Endothelial cell of umbilical vein (primary cell): ENCODE measurements around the gene ZNF398. TPM values are rescaled to one million over a fixed set of nuclear protein-coding genes. Genes with fewer than 3 reads are reported as not detected.
A peak's percentile ranks its signal among the peaks of the same experiment; 100 is the strongest.

Experiments used
- BruUV-seq: library from RNA; stranded (reverse); fragments of 400-500 nt; replicated peaks from 2 replicates; lab custom pipeline; 2021; lab: Mats Ljungman, UMichigan
- CTCF ChIA-PET: fragments of 300-600, 350-600 bp; sonication (Branson Sonifier 250); formaldehyde crosslinking; loops from one replicate; lab custom pipeline; 2021; ENCODE audit warnings: antibody characterized with exemption, inconsistent platforms; lab: Charles Lee
- POLR2A ChIA-PET: fragments of 300-600, 350-600 bp; sonication (Branson Sonifier 250); formaldehyde crosslinking; loops from one replicate; lab custom pipeline; 2021; ENCODE audit warnings: antibody characterized with exemption, inconsistent platforms; lab: Charles Lee
- DNase-seq: peaks from one replicate; pipeline ENCODE4 v3.0.0-alpha.2; 2011; ENCODE audit warnings: low read depth, low spot score
- FAIRE-seq: peaks from 2 replicates; lab custom pipeline; 2011; peaks lifted over from hg19 to GRCh38; lab: Jason Lieb, UNC
- H2AFZ ChIP-seq: 2 replicates; pipeline ENCODE4 v1.6.0; 2012; ENCODE audit warnings: low read depth, low read length, control low read depth, inconsistent platforms
- H3K27ac ChIP-seq: 2 replicates; pipeline ENCODE4 v1.5.1; 2011; ENCODE audit warnings: low read depth, mild to moderate bottlenecking, control low read depth, low read length, moderate library complexity; ENCODE audit not compliant: insufficient read depth
- H3K27me3 ChIP-seq, 2 experiments: 2 replicates each; pipeline versions ENCODE4 v1.6.0 to v1.6.1; 2011; ENCODE audit warnings: low read length in 2 of 2, mixed read lengths in 1 of 2; ENCODE audit not compliant: control insufficient read depth in 2 of 2, insufficient read depth in 2 of 2
- H3K36me3 ChIP-seq, 2 experiments: 2 replicates in 1 of 2; 3 replicates in 1 of 2; pipeline ENCODE4 v1.5.1; 2011; ENCODE audit warnings: low read length in 2 of 2, mild to moderate bottlenecking in 1 of 2, moderate library complexity in 1 of 2; ENCODE audit not compliant: control insufficient read depth in 2 of 2, insufficient read depth in 2 of 2; ENCODE audit errors: extremely low read depth in 1 of 2
- H3K4me1 ChIP-seq: 3 replicates; pipeline ENCODE4 v1.5.1; 2011; ENCODE audit warnings: mild to moderate bottlenecking, low read length; ENCODE audit not compliant: control insufficient read depth, insufficient read depth; ENCODE audit errors: extremely low read depth
- H3K4me2 ChIP-seq: 2 replicates; pipeline ENCODE4 v1.6.1; 2011; ENCODE audit warnings: low read length, control low read depth, mixed read lengths; ENCODE audit not compliant: insufficient read depth
- H3K4me3 ChIP-seq, 3 experiments: fragments of 200-600 bp in 1 of 3; sonication (generic), shearing (Covaris generic) in 1 of 3; replicated peaks in 1 of 3; 2 replicates each; pipeline ENCODE4 v1.5.1; 2011 to 2016; ENCODE audit warnings: control low read depth in 3 of 3, low read length in 3 of 3, mild to moderate bottlenecking in 2 of 3, inconsistent platforms in 1 of 3, low read depth in 1 of 3, moderate library complexity in 1 of 3; ENCODE audit not compliant: insufficient read depth in 1 of 3
- H3K79me2 ChIP-seq: 2 replicates; pipeline ENCODE4 v1.6.0; 2012; ENCODE audit warnings: low read length, inconsistent platforms; ENCODE audit not compliant: control insufficient read depth, insufficient read depth
- H3K9ac ChIP-seq: replicated peaks from 2 replicates; pipeline ENCODE3; 2011; ENCODE audit warnings: low read length, control low read depth; ENCODE audit not compliant: insufficient read depth; ENCODE audit errors: extremely low read depth
- H3K9me1 ChIP-seq: replicated peaks from 3 replicates; pipeline ENCODE4 v1.6.0; 2011; ENCODE audit warnings: mild to moderate bottlenecking, low read length; ENCODE audit not compliant: control insufficient read depth, insufficient read depth; ENCODE audit errors: extremely low read depth
- H3K9me3 ChIP-seq: replicated peaks from 2 replicates; pipeline ENCODE4 v1.5.1; 2012; ENCODE audit warnings: low read length, inconsistent platforms; ENCODE audit not compliant: control insufficient read depth, insufficient read depth
- H4K20me1 ChIP-seq: replicated peaks from 2 replicates; pipeline ENCODE3; 2011; ENCODE audit warnings: mild to moderate bottlenecking, low read length; ENCODE audit not compliant: control insufficient read depth, insufficient read depth; ENCODE audit errors: extremely low read depth
- EZH2 ChIP-seq: IDR thresholded peaks from 2 replicates; pipeline ENCODE4 v1.6.1; 2012; ENCODE audit warnings: borderline replicate concordance, low read depth, mild to moderate bottlenecking, moderate library complexity, low read length, inconsistent platforms; ENCODE audit not compliant: severe bottlenecking
- FOS ChIP-seq: IDR thresholded peaks from 2 replicates; pipeline ENCODE4 v1.6.1; 2011; ENCODE audit warnings: mild to moderate bottlenecking, low read length, moderate library complexity, borderline replicate concordance; ENCODE audit not compliant: insufficient read depth
- GATA2 ChIP-seq: IDR thresholded peaks from 2 replicates; pipeline ENCODE4 v1.7.0; 2011; ENCODE audit warnings: low read depth, mild to moderate bottlenecking, moderate library complexity, mixed read lengths, low read length; ENCODE audit not compliant: insufficient read length, insufficient read depth
- JUN ChIP-seq: IDR thresholded peaks from 2 replicates; pipeline ENCODE4 v1.6.1; 2011; ENCODE audit warnings: borderline replicate concordance, low read depth; ENCODE audit not compliant: insufficient read length, insufficient read depth
- MYC ChIP-seq: IDR thresholded peaks from one replicate; pipeline ENCODE4 v1.6.1; 2011; ENCODE audit warnings: mild to moderate bottlenecking, low read depth, low read length
- POLR2A ChIP-seq: IDR thresholded peaks from 2 replicates; pipeline ENCODE4 v1.6.1; 2012; ENCODE audit warnings: low read depth, mild to moderate bottlenecking, control low read depth, low read length
- dilution Hi-C: fragments of 300-500 bp; cut with MboI; formaldehyde crosslinking; loops from one replicate; pipeline ENCODE4 v1.15.0; 2019; ENCODE audit warnings: low sequenced_read_pairs; ENCODE audit not compliant: extremely low pct_ligation_motif_present
- intact Hi-C: fragments of 100-400 bp; cut with micrococcal nuclease; formaldehyde crosslinking; loops from one replicate; pipeline ENCODE4 v1.10.0; 2022
- polyA plus RNA-seq, 4 experiments: library from polyadenylated mRNA; depleted of rRNA in 3 of 4; stranded (reverse) in 3 of 4; unstranded in 1 of 4; fragments of >200 nt; gene quantifications; 2 replicates each; pipeline versions ENCODE4 v1.2.1 to v1.2.3, GENCODE V29; 2011 to 2012; ENCODE audit warnings: missing spikeins in 1 of 4
- total RNA-seq: library from RNA; stranded (reverse); gene quantifications from 2 replicates; pipeline ENCODE4 v1.2.3, GENCODE V29; 2021
- TF ChIP-seq, protein P1 (sequence below): IDR thresholded peaks from 2 replicates; pipeline ENCODE4 v1.6.1; 2011; ENCODE audit not compliant: insufficient read depth, insufficient read length

Gene ZNF398
- total and polyA plus RNA-seq, 2 donors (not counting 3 experiments of a cell fraction or from before 2014, with no cell fraction given), result 7.5 to 10.6 TPM

DNA sequence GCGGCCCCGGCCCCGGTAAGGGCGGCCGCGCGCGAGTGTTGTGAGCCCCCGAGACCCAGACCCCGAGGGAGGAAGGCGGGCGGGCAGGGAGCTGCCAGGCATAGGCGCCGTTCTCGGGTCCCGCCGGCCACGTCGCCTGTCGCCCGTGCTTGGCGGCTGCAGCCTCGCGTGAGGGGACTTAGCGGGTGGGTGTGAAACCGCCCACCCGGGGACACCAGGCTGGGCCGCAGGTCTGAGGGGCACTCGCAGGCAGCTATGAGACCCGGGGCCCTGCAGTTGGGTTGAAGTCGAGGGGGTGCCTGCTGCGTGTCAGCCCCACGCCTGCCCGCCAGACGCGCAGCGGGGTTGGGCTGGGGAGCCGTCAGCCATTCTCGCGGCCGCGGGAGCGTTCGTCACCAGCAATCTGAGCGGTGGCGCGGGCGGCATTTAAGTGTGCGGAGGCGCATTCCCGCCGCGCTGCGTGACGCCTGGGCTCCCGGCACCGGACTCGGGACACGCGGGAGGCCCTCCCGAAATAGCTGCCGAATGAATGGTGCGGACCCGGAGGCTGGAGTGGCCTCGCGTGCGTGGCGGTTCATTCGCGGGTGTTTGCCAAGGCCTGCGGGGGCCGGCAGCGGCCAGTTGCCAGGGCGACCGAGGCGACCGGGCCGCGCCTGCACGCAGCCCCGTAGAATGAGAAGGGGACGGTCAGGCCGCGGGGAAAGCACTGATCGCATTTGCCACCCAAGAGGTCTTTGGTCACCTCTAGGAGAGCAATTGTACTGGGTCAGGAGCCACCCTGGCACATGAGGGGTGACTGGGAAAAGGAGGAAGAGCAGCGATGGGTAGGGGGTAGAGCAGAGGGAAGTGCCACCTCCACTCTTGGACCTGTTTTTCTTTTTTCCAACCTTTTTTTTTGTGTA lies 750 bp downstream of the ZNF398 start:
- no peaks in the 10 kb centered on the region for H3K9me1 ChIP-seq
- H3K9me3 ChIP-seq, result no peaks in the 10 kb centered on the region
- no peaks in the 10 kb centered on the region for H3K27me3 ChIP-seq
- H3K4me3 ChIP-seq, result peak overlapping the region; percentile 74 to 98 (median 87)
- intact Hi-C loops (loop anchor here (1.0 to 5.0 kb wide), 7 partner anchors 22 to 477 kb away; partner anchors contain the start of genes EZH2, PDIA4, ZNF282 and ZNF425), dilution Hi-C loops (no loop called here)
- TF ChIP-seq EZH2 (no peak), FOS (no peak), POLR2A (no peak), GATA2 (no peak), MYC (no peak), JUN (no peak)
- TF ChIP-seq, protein P1, sequence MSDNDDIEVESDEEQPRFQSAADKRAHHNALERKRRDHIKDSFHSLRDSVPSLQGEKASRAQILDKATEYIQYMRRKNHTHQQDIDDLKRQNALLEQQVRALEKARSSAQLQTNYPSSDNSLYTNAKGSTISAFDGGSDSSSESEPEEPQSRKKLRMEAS, result no peak
- H3K27ac ChIP-seq, result peak overlapping the region; percentile 57
- no peaks in the 10 kb centered on the region for H3K36me3 ChIP-seq
- H3K4me1 ChIP-seq, result peaks cover 4% of the 10 kb centered on the region
- CTCF ChIA-PET, result interaction anchor here (0.7 to 3.3 kb wide), 22 partner anchors 9 to 348 kb away, joined by 3 to 61 read pairs (median 6); partner anchors contain the start of genes ZNF282, ZNF425 and ZNF783
- peak; percentile 74 for DNase-seq
- H3K79me2 ChIP-seq, result peaks cover 44% of the 10 kb centered on the region
- peak overlapping the region; percentile 81 for H3K9ac ChIP-seq
- POLR2A ChIA-PET, result interaction anchor here (0.6 to 1.3 kb wide), 2 partner anchors 22 to 84 kb away, joined by 3 read pairs; no protein-coding TSS in a partner anchor
- H3K4me2 ChIP-seq, result peak overlapping the region; percentile 69
- H4K20me1 ChIP-seq, result no peaks in the 10 kb centered on the region
- peak; percentile 56 for FAIRE-seq
- peak overlapping the region; percentile 91 for H2AFZ ChIP-seq
- no TSS peak for BruUV-seq
